Measurements from ENCODE around the gene GBA3.

GBA3 gene

GRCh38 chr4:22790631-22791030, 97.9 kb downstream of the GBA3 start:
- TF ChIP-seq, protein P1, sequence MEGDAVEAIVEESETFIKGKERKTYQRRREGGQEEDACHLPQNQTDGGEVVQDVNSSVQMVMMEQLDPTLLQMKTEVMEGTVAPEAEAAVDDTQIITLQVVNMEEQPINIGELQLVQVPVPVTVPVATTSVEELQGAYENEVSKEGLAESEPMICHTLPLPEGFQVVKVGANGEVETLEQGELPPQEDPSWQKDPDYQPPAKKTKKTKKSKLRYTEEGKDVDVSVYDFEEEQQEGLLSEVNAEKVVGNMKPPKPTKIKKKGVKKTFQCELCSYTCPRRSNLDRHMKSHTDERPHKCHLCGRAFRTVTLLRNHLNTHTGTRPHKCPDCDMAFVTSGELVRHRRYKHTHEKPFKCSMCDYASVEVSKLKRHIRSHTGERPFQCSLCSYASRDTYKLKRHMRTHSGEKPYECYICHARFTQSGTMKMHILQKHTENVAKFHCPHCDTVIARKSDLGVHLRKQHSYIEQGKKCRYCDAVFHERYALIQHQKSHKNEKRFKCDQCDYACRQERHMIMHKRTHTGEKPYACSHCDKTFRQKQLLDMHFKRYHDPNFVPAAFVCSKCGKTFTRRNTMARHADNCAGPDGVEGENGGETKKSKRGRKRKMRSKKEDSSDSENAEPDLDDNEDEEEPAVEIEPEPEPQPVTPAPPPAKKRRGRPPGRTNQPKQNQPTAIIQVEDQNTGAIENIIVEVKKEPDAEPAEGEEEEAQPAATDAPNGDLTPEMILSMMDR (IDR thresholded peaks at IDR 0.05; ENCODE audit: extremely low read depth, missing control alignments) = no peak
- no peak for DNase-seq (ENCODE audit: low spot score)

- DNase-seq (ENCODE audit: low spot score) = no peak
- TF ChIP-seq, protein P1 (IDR thresholded peaks at IDR 0.05; ENCODE audit: extremely low read depth, missing control alignments) = no peak
Measured at GRCh38 chr4:22794732-22795131, 102.0 kb downstream of the GBA3 start.

DNA sequence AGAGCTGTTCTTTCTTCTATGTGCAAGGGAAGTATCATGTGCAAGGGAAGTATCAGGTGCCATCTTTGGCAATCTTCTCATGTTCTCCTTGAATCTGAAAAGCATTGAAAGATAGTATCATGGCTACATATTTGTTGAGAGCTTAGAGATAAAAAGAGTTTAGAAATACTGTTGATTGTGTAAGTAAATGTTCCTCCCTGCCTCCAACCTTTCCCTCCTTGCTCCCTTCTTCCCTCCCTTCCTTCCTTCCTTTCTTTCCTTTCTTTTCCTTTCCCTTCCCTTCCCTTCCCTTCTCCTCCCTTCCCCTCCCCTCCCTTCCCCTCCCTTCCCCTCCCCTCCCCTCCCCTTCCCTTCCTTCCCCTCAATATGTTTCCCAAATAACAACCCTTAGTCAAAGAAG, 108.7 kb downstream of the GBA3 start:
- TF ChIP-seq, protein P1 (IDR thresholded peaks at IDR 0.05; ENCODE audit: extremely low read depth, missing control alignments) = no peak
- no peak for DNase-seq (ENCODE audit: low spot score)

- TF ChIP-seq, protein P1 (IDR thresholded peaks at IDR 0.05; ENCODE audit: extremely low read depth, missing control alignments) = no peak
Measured at GRCh38 chr4:22802876-22803275, 110.1 kb downstream of the GBA3 start.

GRCh38 chr4:22803512-22803911, 110.8 kb downstream of the GBA3 start:
- TF ChIP-seq, protein P1 (IDR thresholded peaks at IDR 0.05; ENCODE audit: extremely low read depth, missing control alignments) = no peak
- DNase-seq (ENCODE audit: low spot score) = no peak

More at GRCh38 chr4:22802876-22803275, 110.1 kb downstream of the GBA3 start:
- DNase-seq (ENCODE audit: low spot score) = no peak

- no peak for DNase-seq (ENCODE audit: low spot score)
- TF ChIP-seq, protein P1 (IDR thresholded peaks at IDR 0.05; ENCODE audit: extremely low read depth, missing control alignments) = no peak
Measured at GRCh38 chr4:22814906-22815305, 122.2 kb downstream of the GBA3 start.

GRCh38 chr4:22824091-22824490, 131.4 kb downstream of the GBA3 start:
- TF ChIP-seq, protein P1 (IDR thresholded peaks at IDR 0.05; ENCODE audit: extremely low read depth, missing control alignments) = no peak
- no peak for DNase-seq (ENCODE audit: low spot score)

Measured in GM20000 (cell line).